Fibroblast of lung (primary cell): Measurements from ENCODE around the gene GIGYF1. TPM values are rescaled to one million over a fixed set of nuclear protein-coding genes. Genes with fewer than 3 reads are reported as not detected.

ENCODE experiments used
- DNase-seq, 2 donors: peaks; one replicate each; pipeline versions ENCODE4 v3.0.0 to v3.0.0-alpha.2; 2010; ENCODE audit warnings: low read depth in 2 of 2
- H2AFZ ChIP-seq: 2 replicates; pipeline ENCODE4 v1.5.1; 2012; ENCODE audit warnings: low read length, control low read depth, inconsistent platforms
- H3K27ac ChIP-seq: 2 replicates; pipeline ENCODE4 v1.5.1; 2011; ENCODE audit warnings: low read length, control low read depth; ENCODE audit not compliant: insufficient read depth
- H3K27me3 ChIP-seq: 2 replicates; pipeline ENCODE4 v1.5.1; 2011; ENCODE audit warnings: mild to moderate bottlenecking, low read length; ENCODE audit not compliant: control insufficient read depth, insufficient read depth
- H3K36me3 ChIP-seq: 2 replicates; pipeline ENCODE4 v1.5.1; 2011; ENCODE audit warnings: low read length; ENCODE audit not compliant: control insufficient read depth, insufficient read depth
- H3K4me1 ChIP-seq: 2 replicates; pipeline ENCODE4 v1.5.1; 2011; ENCODE audit warnings: low read length; ENCODE audit not compliant: control insufficient read depth, insufficient read depth; ENCODE audit errors: extremely low read depth
- H3K4me2 ChIP-seq: 2 replicates; pipeline ENCODE4 v1.5.1; 2011; ENCODE audit warnings: low read length, control low read depth; ENCODE audit not compliant: insufficient read depth; ENCODE audit errors: extremely low read depth
- H3K4me3 ChIP-seq, 4 experiments: fragments of 200-600 bp in 1 of 4; sonication (generic) in 1 of 4; replicated peaks in 1 of 4; 2 replicates each; pipeline ENCODE4 v1.5.1; 2011 to 2016; ENCODE audit warnings: low read length in 4 of 4, low read depth in 3 of 4, mild to moderate bottlenecking in 3 of 4, control low read depth in 2 of 4, inconsistent platforms in 1 of 4, mixed read lengths in 1 of 4; ENCODE audit not compliant: insufficient read depth in 1 of 4; ENCODE audit errors: control extremely low read depth in 1 of 4
- H3K79me2 ChIP-seq: 2 replicates; pipeline ENCODE4 v1.5.1; 2012; ENCODE audit warnings: mild to moderate bottlenecking, low read length, inconsistent platforms; ENCODE audit not compliant: control insufficient read depth, insufficient read depth
- H3K9ac ChIP-seq: 2 replicates; pipeline ENCODE4 v1.5.1; 2011; ENCODE audit warnings: mild to moderate bottlenecking, low read length, control low read depth; ENCODE audit not compliant: insufficient read depth
- H3K9me3 ChIP-seq: 2 replicates; pipeline ENCODE4 v1.5.1; 2012; ENCODE audit warnings: low read depth, low read length; ENCODE audit not compliant: control insufficient read depth, insufficient read depth
- H4K20me1 ChIP-seq: 2 replicates; pipeline ENCODE4 v1.5.1; 2011; ENCODE audit warnings: low read length; ENCODE audit not compliant: control insufficient read depth, insufficient read depth; ENCODE audit errors: extremely low read depth
- CTCF ChIP-seq, 2 donors: IDR thresholded peaks in 1 of 2; conservative IDR thresholded peaks in 1 of 2; 1 replicate in 1 of 2; 2 replicates in 1 of 2; pipeline ENCODE4 v1.5.1; 2011 to 2012; ENCODE audit warnings: low read length in 2 of 2, control low read depth in 1 of 2, inconsistent platforms in 1 of 2, low read depth in 1 of 2, mild to moderate bottlenecking in 1 of 2
- EZH2 ChIP-seq: IDR thresholded peaks from 2 replicates; pipeline ENCODE4 v1.5.1; 2012; ENCODE audit warnings: low read length, control low read depth, mild to moderate bottlenecking; ENCODE audit errors: missing control alignments
- polyA plus RNA-seq, 2 donors: library from polyadenylated mRNA; depleted of rRNA in 1 of 2; stranded (reverse) in 1 of 2; unstranded in 1 of 2; fragments of >200 nt; gene quantifications; 2 replicates each; pipeline ENCODE4 v1.2.1, GENCODE V29; 2011 to 2012; ENCODE audit warnings: missing spikeins in 1 of 2
- total RNA-seq: library from RNA; depleted of rRNA; stranded (reverse); fragments of >200 nt; gene quantifications from 2 replicates; pipeline ENCODE4 v1.2.1, GENCODE V29; 2014

The GIGYF1 gene
- total and polyA plus RNA-seq, 2 donors (not counting 1 experiment from before 2014, with no cell fraction given): 3.8 to 15.9 TPM

GRCh38 chr7:100679927-100680575, 14.0 kb downstream of the GIGYF1 start:
- H3K9ac ChIP-seq: no peak overlapping the region
- H3K9me3 ChIP-seq: no peaks in the 10 kb centered on the region
- TF ChIP-seq EZH2: no peak
- no peak for TF ChIP-seq CTCF (conservative IDR thresholded peaks at IDR 0.05 in 1 of 2, IDR thresholded peaks at IDR 0.05 in 1 of 2; ENCODE audit: low read depth in 1 of 2, low read length in 2 of 2)
- H4K20me1 ChIP-seq: no peaks in the 10 kb centered on the region
- H2AFZ ChIP-seq: no peak overlapping the region
- H3K27me3 ChIP-seq: no peaks in the 10 kb centered on the region
- peaks cover 45% of the 10 kb centered on the region for H3K36me3 ChIP-seq
- no peak overlapping the region for H3K4me3 ChIP-seq
- H3K4me2 ChIP-seq: no peak overlapping the region
- H3K4me1 ChIP-seq: peaks cover 8% of the 10 kb centered on the region
- peak in 1 of 2 donors; percentile 46 for DNase-seq
- H3K27ac ChIP-seq: no peak overlapping the region
- peaks cover 26% of the 10 kb centered on the region for H3K79me2 ChIP-seq

GRCh38 chr7:100679129-100679926, 14.7 kb downstream of the GIGYF1 start:
- no peak for TF ChIP-seq EZH2
- TF ChIP-seq CTCF (conservative IDR thresholded peaks at IDR 0.05 in 1 of 2, IDR thresholded peaks at IDR 0.05 in 1 of 2; ENCODE audit: low read depth in 1 of 2, low read length in 2 of 2): no peak
- Histone ChIP-seq H3K4me3 (no peak overlapping the region), H3K79me2 (peaks cover 34% of the 10 kb centered on the region), H3K4me1 (peaks cover 8% of the 10 kb centered on the region), H2AFZ (no peak overlapping the region), H3K27ac (no peak overlapping the region), H3K36me3 (peaks cover 41% of the 10 kb centered on the region), H3K27me3 (no peaks in the 10 kb centered on the region), H3K9me3 (no peaks in the 10 kb centered on the region), H3K9ac (no peak overlapping the region), H4K20me1 (no peaks in the 10 kb centered on the region), H3K4me2 (no peak overlapping the region)
- DNase-seq: no peak

GRCh38 chr7:100678291-100678984, 15.6 kb downstream of the GIGYF1 start:
- Histone ChIP-seq H3K27me3 (no peaks in the 10 kb centered on the region), H2AFZ (no peak overlapping the region), H3K36me3 (peaks cover 36% of the 10 kb centered on the region), H3K4me2 (no peak overlapping the region), H3K9me3 (no peaks in the 10 kb centered on the region), H3K9ac (no peak overlapping the region), H3K4me3 (no peak overlapping the region), H3K27ac (no peak overlapping the region), H3K4me1 (peaks cover 8% of the 10 kb centered on the region), H4K20me1 (no peaks in the 10 kb centered on the region), H3K79me2 (peaks cover 40% of the 10 kb centered on the region)
- TF ChIP-seq CTCF (conservative IDR thresholded peaks at IDR 0.05 in 1 of 2, IDR thresholded peaks at IDR 0.05 in 1 of 2; ENCODE audit: low read depth in 1 of 2, low read length in 2 of 2) (no peak), EZH2 (no peak)
- DNase-seq: no peak
